NT2/D1 (cell line): Measurements from ENCODE around the gene RBCK1.

Experiments used
- SUZ12 ChIP-seq: IDR thresholded peaks from 2 replicates; pipeline ENCODE4 v1.6.1; 2011; ENCODE audit not compliant: insufficient read length, insufficient read depth; ENCODE audit errors: extremely low read depth
- ZNF274 ChIP-seq: IDR thresholded peaks from 2 replicates; pipeline ENCODE4 v1.6.1; 2011; ENCODE audit warnings: mild to moderate bottlenecking, low read depth, low read length

DNA sequence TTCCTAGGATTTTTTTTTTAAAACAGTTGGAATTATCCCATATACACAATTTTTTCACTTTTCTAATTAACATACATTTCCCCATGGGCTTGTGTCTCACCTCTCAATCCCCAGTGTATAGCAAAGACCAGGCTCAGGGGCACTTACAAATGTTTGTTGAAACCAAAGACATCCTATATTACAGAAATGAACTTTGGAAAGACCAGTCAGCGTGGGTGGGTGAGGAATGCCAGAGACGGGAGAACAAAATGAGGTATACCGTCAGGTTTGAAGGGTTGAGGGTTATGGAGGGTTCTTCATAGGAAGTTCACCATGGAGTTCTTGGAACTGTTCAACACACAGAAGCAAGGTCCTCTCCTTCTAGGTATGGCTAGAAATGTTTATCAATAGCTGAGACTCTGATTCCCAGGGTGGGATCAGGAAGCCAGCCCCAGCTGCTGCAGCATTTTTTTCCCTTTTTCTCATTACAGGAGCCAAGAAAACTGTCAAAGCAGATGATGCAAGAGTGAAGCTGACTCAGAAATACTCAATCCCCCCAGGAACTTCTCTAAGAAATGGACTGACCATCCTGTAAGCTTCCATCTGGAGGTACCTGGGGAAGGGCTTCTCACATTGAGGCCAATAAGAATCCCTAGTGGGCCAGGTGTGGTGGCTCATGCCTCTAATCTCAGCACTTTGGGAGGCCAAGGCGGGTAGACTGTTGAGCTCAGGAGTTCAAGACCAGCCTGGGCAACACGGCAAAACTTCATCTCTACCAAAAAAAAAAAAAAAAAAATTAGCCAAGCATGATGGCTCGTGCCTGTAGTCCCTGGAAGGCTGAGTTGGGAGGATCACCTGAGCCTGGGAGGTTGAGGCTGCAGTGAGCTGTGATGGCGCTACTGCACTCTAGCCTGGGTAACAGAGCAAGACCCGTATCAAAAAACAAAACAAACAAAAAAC lies 70.2 kb downstream of the RBCK1 start:
- TF ChIP-seq SUZ12 (no peak), ZNF274 (no peak)
